ENCODE results near the gene SHISAL1.

GRCh38 chr22:44317123-44317444 lies 4.3 kb upstream of the SHISAL1 start:
- TF ChIP-seq, protein P1, sequence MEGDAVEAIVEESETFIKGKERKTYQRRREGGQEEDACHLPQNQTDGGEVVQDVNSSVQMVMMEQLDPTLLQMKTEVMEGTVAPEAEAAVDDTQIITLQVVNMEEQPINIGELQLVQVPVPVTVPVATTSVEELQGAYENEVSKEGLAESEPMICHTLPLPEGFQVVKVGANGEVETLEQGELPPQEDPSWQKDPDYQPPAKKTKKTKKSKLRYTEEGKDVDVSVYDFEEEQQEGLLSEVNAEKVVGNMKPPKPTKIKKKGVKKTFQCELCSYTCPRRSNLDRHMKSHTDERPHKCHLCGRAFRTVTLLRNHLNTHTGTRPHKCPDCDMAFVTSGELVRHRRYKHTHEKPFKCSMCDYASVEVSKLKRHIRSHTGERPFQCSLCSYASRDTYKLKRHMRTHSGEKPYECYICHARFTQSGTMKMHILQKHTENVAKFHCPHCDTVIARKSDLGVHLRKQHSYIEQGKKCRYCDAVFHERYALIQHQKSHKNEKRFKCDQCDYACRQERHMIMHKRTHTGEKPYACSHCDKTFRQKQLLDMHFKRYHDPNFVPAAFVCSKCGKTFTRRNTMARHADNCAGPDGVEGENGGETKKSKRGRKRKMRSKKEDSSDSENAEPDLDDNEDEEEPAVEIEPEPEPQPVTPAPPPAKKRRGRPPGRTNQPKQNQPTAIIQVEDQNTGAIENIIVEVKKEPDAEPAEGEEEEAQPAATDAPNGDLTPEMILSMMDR (IDR thresholded peaks at IDR 0.05): no peak
- no peak for TF ChIP-seq POLR2A (IDR thresholded peaks at IDR 0.05)
- no peak for TF ChIP-seq EP300 (IDR thresholded peaks at IDR 0.05)

All from ovary (tissue), 3 donors.